ENCODE data around the gene SDK1. TPM values are rescaled to one million over a fixed set of nuclear protein-coding genes. Genes with fewer than 3 reads are reported as not detected.

Gene SDK1
- total and polyA plus RNA-seq, 2 donors (not counting 3 experiments of a cell fraction or from before 2014, with no cell fraction given), result 1.6 to 3.9 TPM

DNA sequence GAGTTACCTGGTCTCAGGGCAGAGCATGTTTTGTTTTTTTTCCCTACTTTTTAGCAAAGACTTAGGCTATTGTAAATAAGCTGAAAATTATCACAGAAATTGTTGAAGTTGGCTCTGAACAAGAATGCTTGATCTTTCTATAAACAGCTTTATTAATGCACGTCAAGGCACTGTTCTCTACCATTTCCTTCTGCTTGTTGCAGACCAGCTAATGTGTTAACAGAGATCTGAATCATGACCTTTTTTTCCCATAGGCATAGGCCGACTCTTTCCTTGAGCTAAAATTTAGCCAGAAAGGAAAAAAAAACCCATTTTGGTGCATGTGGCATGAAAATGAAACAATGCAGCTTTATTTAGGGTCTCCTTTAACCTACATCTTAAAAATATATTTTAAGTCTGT, 248.5 kb downstream of the SDK1 start:
- ChIA-PET POLR2A (no interaction called here), CTCF (interaction anchor here (0.7 to 1.6 kb wide), 3 partner anchors 12 to 59 kb away, joined by 3 read pairs; no protein-coding TSS in a partner anchor)
- intact Hi-C loops (cut with micrococcal nuclease), result no loop called here

GRCh38 chr7:3551536-3551935, 250.5 kb downstream of the SDK1 start:
- CTCF ChIA-PET, result no interaction called here
- TF ChIP-seq GATA2 (IDR thresholded peaks at IDR 0.05; ENCODE audit: insufficient read depth, insufficient read length, low read depth, low read length) (no peak), MYC (IDR thresholded peaks at IDR 0.05; ENCODE audit: low read depth, low read length) (no peak)
- no TSS peak for BruUV-seq (replicated peaks)
- no peaks in the 10 kb centered on the region for H3K27me3 ChIP-seq (ENCODE audit: control insufficient read depth in 2 of 2, insufficient read depth in 2 of 2, low read length in 2 of 2)
- FAIRE-seq (no peak), DNase-seq (ENCODE audit: low read depth, low spot score) (no peak)
- dilution Hi-C loops (cut with MboI; ENCODE audit: extremely low pct_ligation_motif_present, low sequenced_read_pairs) (no loop called here), intact Hi-C loops (cut with micrococcal nuclease) (no loop called here)
- H3K4me3 ChIP-seq (replicated peaks in 1 of 3; ENCODE audit: insufficient read depth in 1 of 3, low read depth in 1 of 3, low read length in 3 of 3), result no peak overlapping the region
- H3K9me3 ChIP-seq (replicated peaks; ENCODE audit: control insufficient read depth, insufficient read depth, low read length), result no peaks in the 10 kb centered on the region
- H2AFZ ChIP-seq (ENCODE audit: low read depth, low read length), result no peak overlapping the region
- no peaks in the 10 kb centered on the region for H4K20me1 ChIP-seq (replicated peaks; ENCODE audit: control insufficient read depth, extremely low read depth, insufficient read depth, low read length)
- no peaks in the 10 kb centered on the region for H3K9me1 ChIP-seq (replicated peaks; ENCODE audit: control insufficient read depth, extremely low read depth, insufficient read depth, low read length)
- H3K36me3 ChIP-seq (ENCODE audit: control insufficient read depth in 2 of 2, extremely low read depth in 1 of 2, insufficient read depth in 2 of 2, low read length in 2 of 2), result no peaks in the 10 kb centered on the region
- H3K27ac ChIP-seq (ENCODE audit: insufficient read depth, low read depth, low read length), result no peak overlapping the region
- no peak overlapping the region for H3K4me2 ChIP-seq (ENCODE audit: insufficient read depth, low read length)
- no peaks in the 10 kb centered on the region for H3K4me1 ChIP-seq (ENCODE audit: control insufficient read depth, extremely low read depth, insufficient read depth, low read length)
- H3K79me2 ChIP-seq (ENCODE audit: control insufficient read depth, insufficient read depth, low read length), result no peaks in the 10 kb centered on the region
- POLR2A ChIA-PET, result no interaction called here
- no peak overlapping the region for H3K9ac ChIP-seq (replicated peaks; ENCODE audit: extremely low read depth, insufficient read depth, low read length)

More for the DNA sequence above, 248.5 kb downstream of the SDK1 start:
- no peaks in the 10 kb centered on the region for H3K36me3 ChIP-seq (ENCODE audit: control insufficient read depth in 2 of 2, extremely low read depth in 1 of 2, insufficient read depth in 2 of 2, low read length in 2 of 2)
- FAIRE-seq, result no peak
- H3K4me1 ChIP-seq (ENCODE audit: control insufficient read depth, extremely low read depth, insufficient read depth, low read length), result no peaks in the 10 kb centered on the region
- peak; percentile 5 for DNase-seq (ENCODE audit: low read depth, low spot score)
- H3K4me3 ChIP-seq (replicated peaks in 1 of 3; ENCODE audit: insufficient read depth in 1 of 3, low read depth in 1 of 3, low read length in 3 of 3), result no peak overlapping the region
- no peak for TF ChIP-seq POLR2AphosphoS5 (IDR thresholded peaks at IDR 0.05; ENCODE audit: insufficient read depth, low read depth, low read length)
- no peak for TF ChIP-seq FOS (IDR thresholded peaks at IDR 0.05; ENCODE audit: borderline replicate concordance, insufficient read depth, low read length)
- no TSS peak for BruUV-seq (replicated peaks)
- no peak overlapping the region for H3K4me2 ChIP-seq (ENCODE audit: insufficient read depth, low read length)
- dilution Hi-C loops (cut with MboI; ENCODE audit: extremely low pct_ligation_motif_present, low sequenced_read_pairs), result no loop called here
- no peak overlapping the region for H2AFZ ChIP-seq (ENCODE audit: low read depth, low read length)
- H3K9me3 ChIP-seq (replicated peaks; ENCODE audit: control insufficient read depth, insufficient read depth, low read length), result no peaks in the 10 kb centered on the region
- H3K27ac ChIP-seq (ENCODE audit: insufficient read depth, low read depth, low read length), result no peak overlapping the region
- no peaks in the 10 kb centered on the region for H4K20me1 ChIP-seq (replicated peaks; ENCODE audit: control insufficient read depth, extremely low read depth, insufficient read depth, low read length)
- no peaks in the 10 kb centered on the region for H3K27me3 ChIP-seq (ENCODE audit: control insufficient read depth in 2 of 2, insufficient read depth in 2 of 2, low read length in 2 of 2)
- H3K9me1 ChIP-seq (replicated peaks; ENCODE audit: control insufficient read depth, extremely low read depth, insufficient read depth, low read length), result no peaks in the 10 kb centered on the region
- no peak overlapping the region for H3K9ac ChIP-seq (replicated peaks; ENCODE audit: extremely low read depth, insufficient read depth, low read length)
- H3K79me2 ChIP-seq (ENCODE audit: control insufficient read depth, insufficient read depth, low read length), result no peaks in the 10 kb centered on the region

All from endothelial cell of umbilical vein (primary cell).